Fibroblast of gingiva (primary cell): ENCODE results near the gene HOGA1.
"Not testable (repeated sequence)": the region's sequence is repeated elsewhere in the genome, so short reads cannot be mapped to it uniquely, and the experiment has no call there.

Experiments
- DNase-seq: peaks from one replicate; pipeline ENCODE4 v3.0.0-alpha.2; 2011; ENCODE audit warnings: low read depth

Gene HOGA1

DNA sequence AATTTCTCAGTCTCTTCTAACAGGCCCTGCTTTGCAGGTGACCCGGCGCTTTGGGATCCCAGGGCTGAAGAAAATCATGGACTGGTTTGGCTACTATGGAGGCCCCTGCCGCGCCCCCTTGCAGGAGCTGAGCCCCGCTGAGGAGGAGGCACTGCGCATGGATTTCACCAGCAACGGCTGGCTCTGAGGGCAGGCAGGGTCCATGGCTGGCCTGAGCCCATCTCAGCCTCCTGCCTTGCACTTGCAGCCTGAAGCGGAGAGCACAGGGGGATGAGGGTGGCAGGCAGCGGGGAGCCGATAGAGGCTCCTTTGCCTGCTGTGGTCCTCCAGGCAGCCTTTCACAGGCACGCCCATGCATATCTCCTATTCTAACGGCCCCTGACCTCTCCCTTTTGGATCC, 27.3 kb downstream of the HOGA1 start:
- no peak for DNase-seq

DNA sequence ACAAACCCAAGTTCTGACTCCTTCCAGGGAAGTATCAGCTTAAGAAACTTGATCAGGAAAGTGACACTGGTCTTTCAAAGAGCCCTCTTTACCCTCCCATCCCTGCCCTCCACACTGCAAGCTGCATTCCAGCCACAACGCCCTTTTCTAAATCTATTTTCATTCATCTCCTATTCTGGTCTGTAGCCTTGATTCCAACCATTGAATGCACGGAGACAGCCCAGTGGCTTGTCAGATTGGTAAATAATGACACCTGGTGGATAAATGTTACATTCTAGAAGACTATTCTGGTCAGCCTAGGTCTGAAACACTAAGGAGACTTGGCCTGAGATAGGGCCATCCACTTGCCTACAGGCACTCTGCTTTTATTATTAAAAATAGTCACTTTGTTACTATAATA, 28.2 kb downstream of the HOGA1 start:
- DNase-seq = peak; percentile 43

DNA sequence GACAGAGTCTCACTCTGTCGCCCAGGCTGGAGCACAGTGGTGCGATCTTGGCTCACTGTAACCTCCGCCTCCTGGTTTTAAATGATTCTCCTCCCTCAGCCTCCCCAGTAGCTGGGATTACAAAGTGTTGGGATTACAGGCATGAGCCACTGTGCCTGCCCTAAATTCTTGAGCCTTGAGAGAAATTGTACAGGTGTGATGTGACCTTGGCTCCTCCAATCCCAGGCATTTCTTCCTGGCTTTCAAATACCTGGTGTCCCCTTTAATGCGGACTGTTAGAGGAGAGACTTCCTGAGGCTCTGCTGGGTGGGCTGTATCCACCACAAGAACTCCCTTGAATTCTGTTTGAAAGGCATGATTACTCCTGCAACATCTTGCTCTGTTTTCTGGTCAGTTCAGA, 34.1 kb downstream of the HOGA1 start:
- no peak for DNase-seq

DNA sequence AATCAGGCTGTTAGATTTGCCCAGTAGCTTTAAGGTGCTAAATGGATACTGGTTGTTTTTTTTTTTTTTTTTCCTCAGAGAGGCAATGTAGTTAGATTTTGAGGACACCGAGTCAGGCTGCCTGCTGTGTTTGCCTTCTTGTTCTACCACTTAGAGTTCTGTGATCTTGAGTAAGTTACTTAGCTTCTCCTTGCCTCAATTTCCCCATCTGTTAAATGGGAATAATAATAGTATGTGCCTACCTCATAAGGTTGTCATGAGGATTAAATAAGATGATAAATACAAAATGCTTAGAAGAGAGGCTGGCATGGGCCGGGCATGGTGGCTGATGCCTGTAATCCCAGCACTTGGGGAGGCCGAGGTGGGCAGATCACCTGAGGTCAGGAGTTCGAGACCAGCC, 34.5 kb downstream of the HOGA1 start:
- DNase-seq = no peak

DNA sequence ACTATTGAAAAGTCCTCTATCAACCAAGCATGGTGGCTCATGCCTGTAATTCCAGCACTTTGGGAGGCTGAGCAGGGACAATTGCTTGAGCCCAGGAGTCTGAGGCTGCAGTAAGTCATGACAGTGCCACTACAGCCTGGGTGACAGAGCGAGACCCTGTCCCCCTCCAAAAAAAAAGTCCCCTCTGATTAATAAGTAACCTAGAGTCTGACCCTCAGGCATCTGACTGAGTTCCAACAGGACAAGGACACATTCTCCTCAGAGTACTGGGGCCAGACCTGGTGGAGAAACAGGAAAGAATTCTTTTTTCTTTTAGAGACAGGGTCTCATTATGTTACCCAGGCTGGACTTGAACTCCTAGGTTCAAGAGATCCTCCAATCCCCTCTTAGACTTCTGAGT, 39.1 kb downstream of the HOGA1 start:
- DNase-seq = no peak

DNA sequence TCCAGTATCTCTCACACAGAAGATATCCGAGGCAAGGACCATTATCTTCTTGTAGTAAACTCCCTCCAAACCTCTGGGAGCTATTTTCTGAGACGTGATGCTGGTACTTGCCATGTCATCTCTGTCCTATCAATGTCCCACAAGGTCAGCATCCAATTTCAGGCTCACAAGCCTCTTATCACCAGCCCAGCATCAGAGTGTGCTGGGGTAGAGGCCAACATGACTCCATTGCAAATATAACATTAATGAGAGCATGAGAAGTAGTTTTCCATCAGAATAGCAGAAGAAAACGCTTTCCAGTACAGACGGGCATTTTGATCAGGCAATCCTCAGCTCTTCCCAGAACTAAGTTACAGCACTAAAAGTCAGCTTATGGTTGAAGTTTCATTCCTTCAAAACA, 43.5 kb downstream of the HOGA1 start:
- DNase-seq = no peak

DNA sequence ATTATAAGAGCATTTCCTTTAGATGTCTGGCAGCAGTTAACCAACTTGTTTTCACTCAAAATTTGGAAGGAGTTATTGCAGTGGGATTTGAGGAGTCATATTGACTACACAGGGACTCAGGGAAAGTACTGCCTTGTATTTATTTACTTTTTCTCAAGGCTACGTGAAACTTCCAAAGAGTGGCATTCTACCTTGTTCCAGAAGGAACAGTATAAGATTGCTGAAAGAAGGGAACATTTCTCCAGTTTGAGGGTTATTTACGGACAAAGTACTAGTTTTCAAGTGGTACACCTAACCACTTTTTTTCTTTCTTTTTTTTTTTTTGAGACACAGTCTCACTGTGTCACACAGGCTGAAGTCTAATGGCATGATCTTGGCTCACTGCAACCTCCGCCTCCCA, 44.0 kb downstream of the HOGA1 start:
- DNase-seq = no peak

DNA sequence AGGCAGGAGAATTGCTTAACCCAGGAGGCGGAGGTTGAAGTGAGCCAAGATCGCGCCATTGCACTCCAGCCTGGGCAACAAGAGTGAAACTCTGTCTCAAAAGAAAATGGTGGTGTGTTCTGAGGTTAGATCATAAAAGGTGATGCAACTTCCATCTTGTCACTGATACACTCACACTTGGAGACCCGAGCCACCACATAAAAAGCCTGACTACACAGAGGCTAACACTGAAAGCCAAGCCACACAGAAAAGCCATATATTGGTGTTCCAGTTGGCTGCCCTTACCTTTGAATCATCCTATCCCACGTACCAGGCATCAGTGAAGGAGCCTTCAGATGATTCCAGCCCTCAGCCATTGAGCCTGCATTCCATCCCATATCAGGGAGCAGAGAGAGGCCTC, 45.1 kb downstream of the HOGA1 start:
- DNase-seq = no peak

DNA sequence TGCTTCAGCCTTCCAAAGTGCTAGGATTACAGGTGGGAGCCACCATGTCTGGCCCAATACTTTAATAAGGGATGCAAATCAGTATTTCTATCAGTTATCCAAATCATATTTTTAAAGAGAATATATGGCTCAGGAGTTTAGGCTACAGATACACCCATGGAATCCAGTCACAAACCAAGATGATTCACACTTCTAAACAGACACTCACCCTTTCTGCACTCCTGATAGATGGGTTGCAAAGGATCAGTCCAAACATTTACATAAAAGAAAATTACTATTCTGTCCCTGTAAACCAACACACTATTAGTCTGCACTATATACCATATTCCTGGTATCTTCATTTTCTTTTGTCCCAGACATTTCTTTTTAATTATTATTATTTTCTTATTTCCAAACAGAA, 46.9 kb downstream of the HOGA1 start:
- DNase-seq = no peak

DNA sequence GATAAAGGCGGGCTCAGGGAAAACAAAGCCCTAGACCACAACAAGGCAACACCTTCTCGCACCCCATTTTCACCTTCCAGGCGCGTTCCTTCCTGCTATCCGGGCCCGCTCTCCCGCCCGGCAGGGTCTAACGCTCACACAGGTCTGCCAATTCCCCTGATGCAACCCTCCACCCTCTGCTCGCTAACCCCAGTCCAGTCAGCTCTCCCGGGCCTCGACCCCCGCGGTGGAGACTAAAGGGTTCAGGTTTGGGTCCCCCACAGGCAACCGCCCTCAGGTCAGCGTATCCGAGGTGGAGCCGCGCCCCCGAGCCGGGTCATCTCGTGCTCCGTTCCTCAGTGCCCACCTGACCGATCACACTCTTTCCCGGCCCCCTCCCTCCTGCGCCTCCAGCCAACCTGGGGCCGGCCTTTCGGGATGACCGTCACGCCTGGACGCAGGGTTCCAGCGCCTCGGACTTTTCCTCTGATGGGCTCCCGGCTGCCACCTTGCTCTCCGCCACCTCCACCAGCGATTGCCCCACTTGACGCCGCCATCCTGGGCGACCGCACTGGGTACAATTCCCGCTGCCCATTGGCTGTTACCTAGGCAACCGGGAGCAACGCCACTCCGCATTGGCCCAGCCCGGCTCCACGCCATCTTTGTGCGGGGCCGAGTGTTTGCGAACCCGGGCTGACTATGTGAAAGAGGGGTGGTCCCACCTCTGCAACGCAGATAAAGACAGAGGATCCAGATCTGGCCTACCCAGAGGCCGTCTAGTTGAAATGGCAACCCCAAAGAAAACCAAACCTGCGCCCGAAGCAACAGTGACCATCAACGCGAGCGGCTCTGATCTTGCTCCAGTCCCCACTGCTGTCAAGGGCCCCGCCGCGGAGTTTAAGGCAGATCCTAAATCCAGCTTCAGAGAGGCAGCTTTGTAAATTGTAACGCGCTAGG, 49.0 kb downstream of the HOGA1 start, which contains the start of gene MORN4:
Gene MORN4, minus strand, starts transcription at position 552 of the 936 bp plus-strand sequence. CDS start 13,847 bp downstream, outside the sequence.
- DNase-seq = peak; percentile 89

DNA sequence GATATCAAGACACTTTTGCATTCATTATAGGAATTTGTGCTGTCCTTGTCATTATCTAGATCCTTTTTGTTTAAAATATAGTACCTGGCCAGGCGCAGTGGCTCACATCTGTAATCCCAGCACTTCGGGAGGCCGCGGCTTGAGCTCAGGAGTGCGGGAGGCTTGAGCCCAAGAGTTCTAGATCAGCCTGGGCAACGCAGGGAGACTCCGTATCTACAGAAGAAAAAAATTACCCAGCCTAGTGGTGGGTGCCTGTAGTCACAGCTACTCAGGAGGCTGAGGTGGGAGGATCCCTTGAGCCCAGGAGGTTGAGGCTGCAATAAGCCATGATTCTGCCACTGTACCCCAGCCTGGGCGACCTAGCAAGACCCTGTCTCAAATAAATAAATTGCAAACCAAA, 49.7 kb downstream of the HOGA1 start:
- no peak for DNase-seq

DNA sequence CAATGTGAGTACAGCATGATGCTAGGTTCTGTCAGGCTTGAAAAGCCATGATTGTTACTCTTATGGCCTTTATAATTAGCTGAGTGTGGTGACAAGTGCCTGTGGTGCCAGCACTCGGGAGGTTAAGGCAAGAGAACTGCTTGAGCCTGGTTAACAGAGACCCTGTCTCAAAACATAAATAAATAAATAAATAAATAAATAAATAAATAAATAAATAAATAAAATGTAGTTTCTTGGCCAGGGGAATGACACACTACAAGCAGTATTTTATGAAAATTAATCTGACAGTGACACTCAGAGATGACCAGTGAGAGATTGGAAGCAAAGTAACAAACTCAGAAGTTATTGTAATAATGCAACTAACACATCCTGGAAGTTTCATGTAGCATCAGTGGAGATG, 51.4 kb downstream of the HOGA1 start:
- DNase-seq = no peak

DNA sequence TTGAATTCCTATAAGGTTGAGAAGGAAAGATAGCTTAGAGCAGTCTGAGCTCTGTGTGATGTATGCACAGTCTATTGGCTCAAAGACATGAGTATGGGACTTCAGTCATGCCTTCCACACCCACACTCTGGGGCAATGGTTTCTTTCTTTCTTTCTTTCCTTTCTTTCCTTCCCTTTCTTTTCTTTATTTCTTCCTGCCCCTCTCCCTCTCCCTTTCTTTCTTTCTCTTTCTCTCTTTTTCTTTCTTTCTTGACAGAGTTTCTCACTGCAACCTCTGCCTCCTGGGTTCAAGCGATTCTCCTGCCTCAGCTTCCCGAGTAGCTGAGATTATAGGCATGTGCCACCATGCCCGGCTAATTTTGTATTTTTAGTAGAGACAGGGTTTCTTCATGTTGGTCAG, 54.9 kb downstream of the HOGA1 start:
- DNase-seq = not testable (repeated sequence)

DNA sequence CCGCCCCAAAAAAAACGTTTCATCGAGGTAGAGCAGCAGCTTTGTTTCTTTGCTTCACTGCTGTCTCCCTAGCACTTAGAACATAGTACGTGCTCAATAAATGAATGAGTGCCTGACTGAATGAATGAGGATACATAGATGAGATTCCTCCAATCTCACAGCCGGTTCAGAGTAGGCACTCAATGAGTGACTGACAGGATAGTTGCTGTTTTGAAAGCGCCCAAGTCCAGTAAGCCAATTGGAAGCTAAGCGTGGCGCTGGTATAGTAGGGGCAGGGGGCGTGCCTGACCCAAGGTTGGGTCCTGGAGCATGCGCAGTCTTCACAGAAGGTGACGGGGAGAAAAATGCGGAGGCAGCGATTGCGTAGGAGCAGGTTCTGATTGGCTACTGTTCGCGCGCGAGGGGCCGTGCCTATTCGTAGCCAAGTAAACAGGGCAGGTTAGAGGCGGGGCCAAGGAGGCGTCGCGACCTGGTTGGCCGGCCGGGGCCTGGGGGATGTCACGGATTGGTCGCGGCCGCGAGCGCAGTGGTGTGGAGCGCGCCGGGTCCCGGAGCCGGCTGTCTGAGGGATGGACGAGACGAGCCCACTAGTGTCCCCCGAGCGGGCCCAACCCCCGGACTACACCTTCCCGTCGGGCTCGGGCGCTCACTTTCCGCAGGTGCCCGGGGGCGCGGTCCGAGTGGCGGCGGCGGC, 56.1 kb downstream of the HOGA1 start, which contains the start of gene PI4K2A:
Gene PI4K2A, plus strand, starts transcription at position 498 of the 694 bp plus-strand sequence. Its CDS starts 72 bp downstream, at position 570.
- DNase-seq = peak; percentile 99

DNA sequence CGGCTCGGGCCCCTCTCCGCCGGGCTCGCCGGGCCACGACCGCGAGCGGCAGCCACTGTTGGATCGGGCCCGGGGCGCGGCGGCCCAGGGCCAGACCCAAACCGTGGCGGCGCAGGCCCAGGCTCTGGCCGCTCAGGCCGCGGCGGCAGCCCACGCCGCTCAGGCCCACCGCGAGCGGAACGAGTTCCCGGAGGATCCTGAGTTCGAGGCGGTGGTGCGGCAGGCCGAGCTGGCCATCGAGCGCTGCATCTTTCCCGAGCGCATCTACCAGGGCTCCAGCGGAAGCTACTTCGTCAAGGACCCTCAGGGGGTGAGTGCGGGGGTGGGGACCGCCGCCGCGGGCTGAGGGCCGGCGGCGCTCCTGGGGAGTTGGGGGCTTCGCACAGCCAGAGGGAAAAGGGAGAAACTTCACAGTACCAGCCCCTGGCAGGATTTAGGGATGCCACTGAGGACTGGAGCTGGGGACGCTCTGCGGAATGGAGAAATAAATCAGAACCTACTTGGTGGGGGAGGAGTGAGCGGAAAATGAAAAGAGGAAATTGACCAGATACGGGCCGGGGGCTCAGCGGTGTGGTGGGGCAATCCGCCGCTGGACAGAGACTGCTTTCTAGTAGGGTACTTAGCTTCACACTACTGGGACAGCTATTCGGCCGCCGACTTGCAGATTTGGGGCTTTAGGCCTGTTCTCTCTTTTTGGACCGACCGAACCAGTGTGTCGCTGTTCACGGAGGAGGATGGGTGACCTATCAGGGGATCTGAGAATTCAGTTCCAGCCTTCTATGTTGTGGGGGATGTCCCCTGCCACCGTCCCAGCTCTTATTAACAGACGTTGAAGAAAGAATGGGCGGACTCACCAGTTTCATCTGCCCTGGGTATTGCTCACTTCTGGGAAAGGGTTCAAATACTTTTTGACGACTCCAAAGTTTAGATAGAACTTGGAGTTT, 57.0 kb downstream of the HOGA1 start:
- DNase-seq = peak; percentile 66

DNA sequence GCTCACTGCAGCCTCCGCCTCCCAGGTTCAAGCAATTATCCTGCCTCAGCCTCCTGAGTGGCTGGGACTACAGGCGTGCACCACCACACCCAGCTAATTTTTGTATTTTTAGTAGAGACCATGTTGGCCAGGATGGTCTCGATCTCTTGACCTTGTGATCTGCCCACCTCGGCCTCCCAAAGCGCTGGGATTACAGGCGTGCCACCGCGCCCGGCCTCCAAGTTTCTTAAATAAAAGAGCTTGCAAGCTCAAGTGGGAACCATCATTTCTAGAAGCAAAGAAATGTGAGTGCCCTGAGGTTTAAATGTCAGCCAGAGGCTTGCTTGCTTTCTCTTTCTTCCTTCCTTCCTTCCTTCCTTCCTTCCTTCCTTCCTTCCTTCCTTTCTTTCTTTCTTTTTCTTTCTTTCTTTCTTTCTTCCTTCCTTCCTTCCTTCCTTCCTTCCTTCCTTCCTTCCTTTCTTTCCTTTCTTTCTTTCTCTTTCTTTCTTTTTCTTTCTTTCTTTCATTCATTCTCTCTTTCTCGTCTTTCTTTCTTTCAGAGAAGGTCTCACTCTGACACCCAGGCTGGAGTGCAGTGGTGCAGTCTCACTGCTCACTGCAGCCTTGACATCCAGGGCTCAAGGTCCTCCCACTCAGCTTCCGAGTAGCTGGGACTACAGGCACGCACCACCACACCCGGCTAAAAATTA, 58.4 kb downstream of the HOGA1 start:
- not testable (repeated sequence) for DNase-seq

DNA sequence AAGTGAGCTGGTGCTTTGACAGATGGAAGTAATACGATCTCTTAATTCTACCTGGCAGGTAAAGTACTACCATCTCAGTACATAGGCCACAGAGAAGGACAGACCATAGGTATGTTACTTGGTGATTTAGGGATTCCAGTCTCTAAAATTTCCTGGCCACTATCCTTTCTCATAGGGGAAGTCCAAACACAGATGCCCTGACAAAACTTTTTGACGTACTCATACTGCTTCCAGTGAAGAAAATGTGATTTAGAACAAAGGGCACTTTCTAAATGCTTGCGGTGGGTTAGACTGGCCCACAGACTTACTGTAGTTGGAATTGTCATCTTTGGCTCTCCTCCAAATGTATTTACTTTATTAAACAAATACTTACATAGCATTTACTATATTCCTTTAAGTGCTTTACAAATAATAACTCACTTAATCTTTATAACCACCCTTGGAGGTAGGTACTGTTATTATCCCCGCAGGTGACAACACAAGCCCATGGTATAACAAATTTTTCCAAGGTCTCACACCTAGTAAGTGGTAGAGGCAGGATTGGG, 59.3 kb downstream of the HOGA1 start:
- no peak for DNase-seq

DNA sequence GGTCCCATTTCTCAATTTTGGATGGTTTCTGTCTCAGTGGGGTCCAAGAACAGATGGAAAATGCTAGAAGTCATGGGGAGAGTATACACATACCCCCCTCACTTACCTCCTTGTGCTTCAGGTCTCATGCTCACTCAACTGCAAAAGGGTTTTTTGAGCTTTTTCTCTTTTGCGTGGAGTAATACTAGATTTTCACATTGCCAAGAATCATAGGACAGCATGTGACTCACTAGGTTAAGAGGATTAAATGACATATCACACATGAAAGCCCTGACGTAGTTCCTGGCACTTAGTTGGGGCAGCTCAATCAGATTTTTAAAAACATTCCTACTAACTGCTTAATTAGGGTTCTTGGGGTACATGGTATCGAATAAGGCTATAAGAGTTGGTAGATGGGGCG, 60.7 kb downstream of the HOGA1 start:
- DNase-seq = peak; percentile 41

DNA sequence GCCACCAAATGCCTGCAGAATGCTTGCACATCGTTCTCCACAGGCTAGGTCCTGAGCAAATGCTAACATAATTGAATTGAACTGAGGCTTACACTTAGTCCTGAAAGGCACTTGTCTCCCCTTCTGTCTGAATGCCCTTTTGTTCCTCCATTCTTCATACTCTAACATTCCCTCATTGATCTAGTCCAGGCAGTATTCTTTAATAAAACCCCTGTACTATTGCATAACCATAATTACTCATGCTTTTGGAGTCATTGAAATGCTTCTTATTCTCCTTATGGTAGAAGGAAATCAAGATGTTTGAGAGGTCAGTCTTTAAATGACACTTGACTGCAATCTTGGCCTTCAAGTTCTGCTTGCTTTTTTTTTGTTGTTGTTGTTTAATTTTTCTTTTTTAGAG, 63.4 kb downstream of the HOGA1 start:
- peak; percentile 40 for DNase-seq

DNA sequence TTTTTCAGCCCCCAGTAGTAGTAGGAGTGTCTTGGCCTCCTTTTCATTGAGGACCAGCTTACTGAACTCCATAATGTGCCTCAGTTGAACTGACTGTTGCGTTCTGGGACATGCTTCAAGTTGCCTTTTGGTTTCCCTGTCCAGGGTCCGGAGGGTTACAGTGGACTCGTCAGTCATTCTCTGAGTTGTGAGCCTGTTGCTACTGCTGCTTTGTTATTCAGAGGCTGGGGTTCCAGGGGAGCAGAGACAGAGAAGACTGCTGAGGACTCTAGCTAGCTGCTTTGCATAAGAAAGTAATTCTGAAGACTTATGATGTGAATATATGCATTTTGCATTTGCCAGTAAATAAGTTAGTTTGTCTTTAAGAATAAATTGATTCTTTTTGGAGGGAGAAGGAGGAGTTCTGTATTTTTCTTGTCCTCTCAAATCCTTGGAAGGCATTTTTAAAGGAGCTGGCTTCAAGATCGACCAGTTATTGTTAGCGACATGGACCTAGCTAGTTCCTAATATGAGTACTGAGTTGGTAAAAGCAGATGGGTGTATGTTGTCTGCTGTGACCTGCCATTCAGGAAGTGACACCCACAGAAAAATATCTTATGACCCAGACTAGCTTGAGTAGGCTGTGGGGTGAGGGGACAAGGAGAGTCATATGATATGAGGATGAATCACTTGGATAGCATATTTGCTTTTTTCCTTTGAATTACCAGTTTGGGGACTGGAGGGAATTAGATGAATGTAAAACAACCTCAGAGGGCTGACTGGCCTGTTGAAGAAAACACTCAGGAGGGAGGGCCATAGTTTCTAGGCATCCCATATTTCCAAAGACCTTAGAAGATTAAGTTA, 64.6 kb downstream of the HOGA1 start:
- DNase-seq = peak; percentile 91
